Neural crest cell (in vitro differentiated cells): ENCODE measurements around the gene RETNLB. TPM values are rescaled to one million over a fixed set of nuclear protein-coding genes. Genes with fewer than 3 reads are reported as not detected.

ENCODE experiments used
- DNase-seq: peaks from one replicate; pipeline ENCODE4 v3.0.0; 2021; ENCODE audit warnings: low read depth, mixed read lengths, low spot score
- H3K27ac Mint-ChIP-seq: one replicate; pipeline ENCODE4 v1.8.0; 2021; ENCODE audit warnings: mild to moderate bottlenecking, mixed read lengths; ENCODE audit not compliant: unreplicated experiment
- H3K27me3 Mint-ChIP-seq: 2 replicates; pipeline ENCODE4 v1.8.0; 2021; ENCODE audit warnings: low read depth, mild to moderate bottlenecking, mixed read lengths
- H3K36me3 Mint-ChIP-seq: 2 replicates; pipeline ENCODE4 v1.8.0; 2021; ENCODE audit warnings: low read depth, mild to moderate bottlenecking, mixed read lengths
- H3K4me1 Mint-ChIP-seq: 2 replicates; pipeline ENCODE4 v1.8.0; 2021; ENCODE audit warnings: mixed read lengths
- H3K4me3 Mint-ChIP-seq: one replicate; pipeline ENCODE4 v1.8.0; 2021; ENCODE audit warnings: mild to moderate bottlenecking, mixed read lengths
- H3K9me3 Mint-ChIP-seq: 2 replicates; pipeline ENCODE4 v1.8.0; 2021; ENCODE audit warnings: mixed read lengths
- long read RNA-seq: library from polyadenylated mRNA; unstranded; transcript quantifications from one replicate; pipeline ENCODE4 v2.0.0, GENCODE V29; 2020
- total RNA-seq: library from RNA; stranded (reverse); gene quantifications from 2 replicates; pipeline ENCODE4 v1.2.1, GENCODE V29; 2021
- TF ChIP-seq, protein P1 (sequence below): fragments of 200-600 bp; sonication (generic); conservative IDR thresholded peaks from 2 replicates; pipeline ENCODE4 v1.5.0; 2021; ENCODE audit warnings: antibody characterized with exemption, mild to moderate bottlenecking

The RETNLB gene
- total RNA-seq, result not detected in 2 replicates
- long read RNA-seq, result 0 reads

DNA sequence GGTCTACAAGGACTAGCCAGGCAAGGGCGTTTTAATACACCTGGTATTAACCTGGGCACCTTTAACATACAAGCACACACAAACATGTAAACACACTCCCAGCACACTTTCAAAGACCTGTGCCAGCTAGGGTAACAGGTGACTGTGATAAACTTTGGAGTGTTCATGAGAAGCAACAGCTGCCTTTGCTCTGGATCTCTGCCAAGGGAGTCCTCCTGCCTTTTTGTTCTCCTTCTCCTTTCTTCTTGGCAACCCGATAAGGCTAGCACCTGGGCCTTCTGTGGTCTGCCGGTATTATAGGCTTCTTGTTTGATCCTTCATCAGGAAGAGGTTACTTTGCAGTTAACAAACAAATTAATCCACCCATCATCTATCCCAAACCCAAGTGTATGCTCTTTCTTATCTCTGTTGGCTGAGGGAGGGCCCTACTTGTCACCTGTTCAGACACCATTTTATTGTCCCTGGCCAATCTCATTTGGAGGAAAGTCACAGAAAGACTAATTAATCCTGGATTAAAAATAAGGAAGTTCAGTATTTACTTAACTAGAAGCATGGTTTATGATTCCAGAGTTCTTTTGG, at the start of gene RETNLB:
TSS of gene RETNLB (minus strand) at position 7 of the 579 bp plus-strand sequence. CDS start 225 bp downstream, outside the sequence.
- TF ChIP-seq, protein P1, sequence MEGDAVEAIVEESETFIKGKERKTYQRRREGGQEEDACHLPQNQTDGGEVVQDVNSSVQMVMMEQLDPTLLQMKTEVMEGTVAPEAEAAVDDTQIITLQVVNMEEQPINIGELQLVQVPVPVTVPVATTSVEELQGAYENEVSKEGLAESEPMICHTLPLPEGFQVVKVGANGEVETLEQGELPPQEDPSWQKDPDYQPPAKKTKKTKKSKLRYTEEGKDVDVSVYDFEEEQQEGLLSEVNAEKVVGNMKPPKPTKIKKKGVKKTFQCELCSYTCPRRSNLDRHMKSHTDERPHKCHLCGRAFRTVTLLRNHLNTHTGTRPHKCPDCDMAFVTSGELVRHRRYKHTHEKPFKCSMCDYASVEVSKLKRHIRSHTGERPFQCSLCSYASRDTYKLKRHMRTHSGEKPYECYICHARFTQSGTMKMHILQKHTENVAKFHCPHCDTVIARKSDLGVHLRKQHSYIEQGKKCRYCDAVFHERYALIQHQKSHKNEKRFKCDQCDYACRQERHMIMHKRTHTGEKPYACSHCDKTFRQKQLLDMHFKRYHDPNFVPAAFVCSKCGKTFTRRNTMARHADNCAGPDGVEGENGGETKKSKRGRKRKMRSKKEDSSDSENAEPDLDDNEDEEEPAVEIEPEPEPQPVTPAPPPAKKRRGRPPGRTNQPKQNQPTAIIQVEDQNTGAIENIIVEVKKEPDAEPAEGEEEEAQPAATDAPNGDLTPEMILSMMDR, result no peak
- no peak for DNase-seq
- Mint-ChIP-seq H3K36me3 (no peaks in the 10 kb centered on the region), H3K4me3 (no peak within 1 kb of the TSS), H3K27me3 (peaks cover 3% of the 10 kb centered on the region), H3K9me3 (peaks cover 2% of the 10 kb centered on the region), H3K27ac (no peak within 1 kb of the TSS), H3K4me1 (no peaks in the 10 kb centered on the region)

GRCh38 chr3:108806316-108806715, 49.1 kb upstream of the RETNLB start:
- Mint-ChIP-seq H3K27me3 (no peaks in the 10 kb centered on the region), H3K9me3 (peaks cover 7% of the 10 kb centered on the region), H3K4me3 (no peak overlapping the region), H3K4me1 (peaks cover 18% of the 10 kb centered on the region), H3K36me3 (no peaks in the 10 kb centered on the region), H3K27ac (no peak overlapping the region)
- TF ChIP-seq, protein P1, result no peak
- DNase-seq, result no peak

DNA sequence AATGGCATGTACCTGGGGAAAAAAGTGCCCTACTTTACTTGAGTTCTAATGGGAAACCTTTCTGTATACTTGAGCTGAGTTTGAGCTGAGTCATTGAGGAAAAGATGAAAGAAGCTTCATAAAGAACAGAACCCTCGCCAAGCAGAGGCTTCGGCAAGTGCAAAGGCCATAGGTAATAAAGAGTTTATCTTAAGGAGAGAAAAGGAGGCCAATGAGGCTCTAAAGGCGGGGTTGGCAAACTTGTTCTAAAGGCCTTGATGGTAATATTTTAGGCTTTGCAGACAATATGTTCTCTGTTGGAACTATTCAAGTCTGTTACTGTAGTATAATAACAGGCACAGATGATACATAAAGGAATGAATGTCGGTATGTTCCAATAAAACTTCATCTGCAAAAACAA, 47.8 kb upstream of the RETNLB start:
- TF ChIP-seq, protein P1, result no peak
- Mint-ChIP-seq H3K4me3 (no peak overlapping the region), H3K4me1 (peaks cover 18% of the 10 kb centered on the region), H3K9me3 (peaks cover 11% of the 10 kb centered on the region), H3K27ac (peak overlapping the region; percentile 45), H3K36me3 (no peaks in the 10 kb centered on the region), H3K27me3 (no peaks in the 10 kb centered on the region)
- no peak for DNase-seq

GRCh38 chr3:108804437-108804836, 47.2 kb upstream of the RETNLB start:
- no peak overlapping the region for H3K4me3 Mint-ChIP-seq
- peaks cover 11% of the 10 kb centered on the region for H3K9me3 Mint-ChIP-seq
- no peaks in the 10 kb centered on the region for H3K27me3 Mint-ChIP-seq
- DNase-seq, result no peak
- TF ChIP-seq, protein P1, result no peak
- H3K4me1 Mint-ChIP-seq, result peaks cover 18% of the 10 kb centered on the region
- H3K36me3 Mint-ChIP-seq, result no peaks in the 10 kb centered on the region
- peak overlapping the region; percentile 45 for H3K27ac Mint-ChIP-seq

DNA sequence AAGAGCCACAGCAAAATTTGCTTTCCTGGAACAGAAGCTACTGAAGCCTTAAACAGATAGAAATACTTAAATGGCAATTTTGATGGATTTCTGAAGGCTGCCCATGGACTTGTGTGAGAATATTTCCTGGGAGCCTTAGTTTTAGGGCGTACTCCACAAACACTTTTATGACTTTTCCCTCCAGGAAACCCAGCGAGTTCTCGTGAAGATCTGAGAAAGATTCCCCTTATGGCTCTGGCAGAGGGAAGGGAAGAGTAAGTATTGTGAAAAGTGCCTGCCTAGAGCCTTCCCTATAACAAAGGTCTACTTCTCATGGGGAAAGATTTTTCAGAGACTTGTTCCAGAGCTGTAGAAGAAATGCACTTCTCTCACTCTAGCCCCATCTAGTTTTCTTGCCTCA, 34.3 kb upstream of the RETNLB start:
- H3K27ac Mint-ChIP-seq, result no peak overlapping the region
- no peaks in the 10 kb centered on the region for H3K36me3 Mint-ChIP-seq
- no peaks in the 10 kb centered on the region for H3K27me3 Mint-ChIP-seq
- no peak overlapping the region for H3K4me3 Mint-ChIP-seq
- DNase-seq, result no peak
- H3K4me1 Mint-ChIP-seq, result no peaks in the 10 kb centered on the region
- peaks cover 2% of the 10 kb centered on the region for H3K9me3 Mint-ChIP-seq
- TF ChIP-seq, protein P1, result no peak
